ENCODE measurements around the gene UCK1. TPM values are rescaled to one million over a fixed set of nuclear protein-coding genes. Genes with fewer than 3 reads are reported as not detected.

UCK1 gene
- total and polyA plus RNA-seq, 2 of the 8 experiments (the other 6 are each of a cell fraction or from before 2014, with no cell fraction given), result 35.1 to 42.0 TPM

DNA sequence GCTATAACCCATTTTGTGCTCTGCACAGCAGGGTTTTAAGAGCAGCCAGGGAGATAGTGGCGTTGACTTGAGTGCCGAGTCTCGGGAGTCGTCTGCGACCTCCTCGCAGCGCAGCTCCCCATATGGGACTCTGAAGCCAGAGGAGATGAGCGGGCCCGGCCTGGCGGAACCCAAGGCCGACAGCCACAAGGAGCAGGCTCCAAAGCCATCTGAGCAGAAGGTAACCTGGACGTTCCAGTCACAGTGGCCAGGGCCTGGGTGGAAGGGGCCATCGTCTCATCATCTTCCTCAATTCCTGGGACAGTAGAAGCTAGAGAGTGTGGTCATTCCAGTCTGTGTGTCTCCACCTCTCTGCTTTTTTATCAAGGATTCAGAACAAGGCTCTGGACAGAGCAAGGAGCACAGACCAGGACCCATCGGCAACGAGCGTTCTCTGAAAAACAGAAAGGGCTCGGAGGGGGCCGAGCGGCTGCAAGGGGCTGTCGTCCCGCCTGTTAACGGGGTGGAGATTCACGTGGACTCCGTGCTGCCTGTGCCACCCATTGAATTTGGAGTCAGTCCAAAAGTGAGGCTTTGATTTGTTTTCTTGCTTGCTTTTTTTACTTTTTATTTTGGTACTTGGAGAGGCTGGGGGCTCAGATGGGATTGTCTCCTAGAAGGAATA, 48.6 kb downstream of the UCK1 start:
- H3K14ac ChIP-seq (ENCODE audit: insufficient read length), result no peak overlapping the region
- peaks cover 14% of the 10 kb centered on the region; the same call in 1 of the 2 replicates for H3K79me1 ChIP-seq (ENCODE audit: low read depth, low read length)
- H3K4me1 ChIP-seq (replicated peaks in 1 of 4; ENCODE audit: control insufficient read depth in 3 of 4, insufficient read depth in 4 of 4, low read length in 3 of 4), result no peaks in the 10 kb centered on the region; a peak in 1 of 7 replicates
- H2AK5ac ChIP-seq (ENCODE audit: low read depth, low read length), result no peak overlapping the region
- H2BK20ac ChIP-seq (ENCODE audit: low read length), result no peak overlapping the region
- H4K8ac ChIP-seq (ENCODE audit: extremely low read depth, insufficient read depth, low read length), result peak overlapping the region; percentile 39; the same call in 1 of the 2 replicates
- no peak overlapping the region for H2BK120ac ChIP-seq (replicated peaks; ENCODE audit: low read depth, low read length)
- FAIRE-seq (no peak), DNase-seq (ENCODE audit: low read depth in 1 of 2, low spot score in 2 of 2) (no peak)
- H3K9me3 ChIP-seq (ENCODE audit: insufficient read depth in 2 of 2, low read depth in 1 of 2, low read length in 1 of 2), result no peaks in the 10 kb centered on the region
- H2BK12ac ChIP-seq (ENCODE audit: low read depth, low read length), result no peak overlapping the region
- no peak overlapping the region for H2AFZ ChIP-seq (ENCODE audit: low read length)
- no peak overlapping the region for H3K56ac ChIP-seq (replicated peaks; ENCODE audit: insufficient read length, low read depth, low read length)
- ChIA-PET CTCF (ENCODE audit: partially characterized antibody) (interaction anchor here (0.8 to 1.4 kb wide), 5 partner anchors 8 to 115 kb away, joined by 3 to 6 read pairs (median 3); no protein-coding TSS in a partner anchor), POLR2A (ENCODE audit: partially characterized antibody) (interaction anchor here (1.0 to 1.6 kb wide), 4 partner anchors 12 to 87 kb away, joined by 3 read pairs; no protein-coding TSS in a partner anchor)
- no peak overlapping the region for H3K4me3 ChIP-seq (ENCODE audit: extremely low read depth in 1 of 4, insufficient read depth in 2 of 4, low read depth in 3 of 4, low read length in 4 of 4)
- H3K23ac ChIP-seq (ENCODE audit: insufficient read length), result no peak overlapping the region
- no peaks in the 10 kb centered on the region for H3K27me3 ChIP-seq (replicated peaks in 1 of 4; ENCODE audit: control insufficient read depth in 3 of 4, extremely low read depth in 1 of 4, insufficient read depth in 3 of 4, low read length in 3 of 4)
- H3K9ac ChIP-seq (replicated peaks in 1 of 4; ENCODE audit: extremely low read depth in 1 of 4, low read depth in 3 of 4, low read length in 3 of 4), result no peak overlapping the region
- peaks cover 68 to 96% (median 88%) of the 10 kb centered on the region in 4 experiments for H3K36me3 ChIP-seq (ENCODE audit: control insufficient read depth in 2 of 4, insufficient read depth in 4 of 4, low read length in 3 of 4)
- H3K79me2 ChIP-seq (ENCODE audit: control insufficient read depth in 1 of 2, insufficient read depth in 2 of 2, low read length in 2 of 2), result peaks cover 0 to 17% of the 10 kb centered on the region in 2 experiments; a peak in 1 of 4 replicates
- H4K91ac ChIP-seq (replicated peaks; ENCODE audit: insufficient read length, low read length), result no peak overlapping the region
- no peak overlapping the region for H2BK5ac ChIP-seq (ENCODE audit: low read depth, low read length)
- H4K20me1 ChIP-seq (replicated peaks in 1 of 2; ENCODE audit: control insufficient read depth in 1 of 2, insufficient read depth in 2 of 2, low read length in 2 of 2), result peaks cover 11 to 22% of the 10 kb centered on the region in 2 experiments
- no peak overlapping the region for H3K27ac ChIP-seq (ENCODE audit: low read depth, low read length)
- no peak overlapping the region for H4K5ac ChIP-seq (ENCODE audit: insufficient read length, low read depth, low read length)
- no peak overlapping the region for H3K4me2 ChIP-seq (ENCODE audit: insufficient read depth in 1 of 2, low read depth in 2 of 2, low read length in 2 of 2)
- no peak overlapping the region for H3K18ac ChIP-seq (ENCODE audit: extremely low read depth, low read length)
- H3K4ac ChIP-seq (replicated peaks; ENCODE audit: insufficient read length, low read depth, low read length), result no peak overlapping the region
- no peaks in the 10 kb centered on the region for H3K23me2 ChIP-seq (ENCODE audit: low read depth, low read length)
- H2BK15ac ChIP-seq (ENCODE audit: low read length), result no peak overlapping the region
- 94% methylated on average over 24 of the region's 24 CpGs; no CpG with 5 or more reads in 1 of the 2 experiments for WGBS, 2 experiments (ENCODE audit: extremely low coverage in 1 of 2, insufficient coverage in 1 of 2, insufficient read length in 1 of 2, insufficient replicate concordance in 2 of 2, low coverage in 1 of 2, low lambda C conversion rate in 2 of 2, missing lambda C conversion rate in 1 of 2)
- TF ChIP-seq RNF2 (IDR thresholded peaks at IDR 0.05; ENCODE audit: borderline replicate concordance, low read depth, low read length, missing control alignments, poor library complexity, severe bottlenecking), result no peak
- no peak for TF ChIP-seq MAX (IDR thresholded peaks at IDR 0.05)
- no peak for TF ChIP-seq CHD1 (IDR thresholded peaks at IDR 0.05; ENCODE audit: low read depth, low read length)
- TF ChIP-seq JUND (IDR thresholded peaks at IDR 0.05; ENCODE audit: low read length), result no peak
- TF ChIP-seq HDAC6 (IDR thresholded peaks at IDR 0.05; ENCODE audit: low read depth, low read length), result no peak

Measured in H1 (cell line).